AG09309 (cell line): Measurements from ENCODE around the gene RHOBTB3.

Experiments used
- DNase-seq: peaks from one replicate; pipeline ENCODE4 v3.0.0-alpha.2; 2010; ENCODE audit warnings: low read depth
- H3K4me3 ChIP-seq: 2 replicates; pipeline ENCODE4 v1.5.1; 2011; ENCODE audit warnings: mild to moderate bottlenecking, low read depth, low read length, moderate library complexity; ENCODE audit not compliant: control insufficient read depth
- CTCF ChIP-seq: IDR thresholded peaks from 2 replicates; pipeline ENCODE4 v1.5.1; 2011; ENCODE audit warnings: mild to moderate bottlenecking, low read depth, low read length, inconsistent platforms; ENCODE audit not compliant: insufficient read depth, control insufficient read depth; ENCODE audit errors: missing control alignments

Gene RHOBTB3

GRCh38 chr5:95845391-95845790, 114.3 kb downstream of the RHOBTB3 start:
- no peak for DNase-seq
- no peak overlapping the region for H3K4me3 ChIP-seq
- no peak for TF ChIP-seq CTCF
